Superior temporal gyrus (tissue), 1 donor: ENCODE results near the gene C22orf39.
A peak's percentile ranks its signal among the peaks of the same experiment; 100 is the strongest.

Experiments
- DNase-seq: peaks from one replicate; pipeline ENCODE4 v3.0.0-alpha.2; 2016; ENCODE audit errors: extremely low spot score

The C22orf39 gene

DNA sequence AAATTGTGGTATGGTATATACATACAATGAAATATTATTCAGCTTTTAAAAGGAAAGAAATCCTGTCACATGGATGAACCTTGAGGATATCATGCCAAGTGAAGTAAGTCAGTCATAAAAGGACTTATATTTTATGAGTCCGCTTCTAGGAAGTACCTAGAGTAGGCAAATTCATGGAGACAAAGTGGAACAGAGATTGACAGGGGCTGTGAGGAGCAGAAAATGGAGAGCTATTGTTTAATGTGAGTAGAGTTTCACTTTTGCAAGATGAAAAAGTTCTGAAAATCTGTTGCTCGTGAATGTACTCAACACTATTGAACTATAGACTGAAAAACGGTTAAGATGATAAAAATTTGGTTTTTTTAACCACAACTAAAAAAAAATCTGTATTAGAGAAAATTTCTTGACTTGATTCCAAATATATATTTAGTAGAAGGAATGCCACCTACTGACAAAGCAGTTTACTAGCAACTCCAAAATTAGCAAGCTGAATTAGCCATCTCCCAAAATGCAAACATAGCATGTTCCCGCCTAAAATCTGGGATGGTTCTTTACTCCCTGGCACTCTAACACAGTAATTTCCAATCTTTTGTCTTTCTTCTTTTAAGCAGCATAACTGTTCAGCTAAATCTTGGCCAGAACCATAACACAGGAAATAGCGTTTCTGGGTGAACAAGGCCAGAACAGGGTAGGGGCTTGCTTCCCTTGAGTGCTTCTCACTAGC, 30.0 kb upstream of the C22orf39 start:
- DNase-seq, result peak; percentile 12

DNA sequence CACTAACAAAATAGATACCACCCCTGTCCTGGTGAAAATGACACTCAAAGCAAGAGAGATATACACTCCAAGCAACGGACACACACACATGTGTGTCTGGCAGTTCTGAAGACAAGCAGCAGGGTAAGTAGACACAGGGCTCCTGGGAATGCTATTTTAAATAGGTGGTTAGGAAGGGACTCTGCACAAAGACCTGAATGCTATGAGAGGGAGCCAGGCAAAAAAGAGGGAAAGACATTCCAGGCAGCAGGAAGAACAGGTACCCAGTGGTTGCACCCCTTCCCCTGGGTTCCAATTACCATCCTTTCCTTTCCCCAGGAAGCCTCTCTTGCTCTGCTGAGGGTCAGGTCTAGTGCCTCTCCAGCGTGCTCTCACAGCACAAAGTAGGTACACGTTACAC, 28.5 kb upstream of the C22orf39 start:
- DNase-seq, result no peak

DNA sequence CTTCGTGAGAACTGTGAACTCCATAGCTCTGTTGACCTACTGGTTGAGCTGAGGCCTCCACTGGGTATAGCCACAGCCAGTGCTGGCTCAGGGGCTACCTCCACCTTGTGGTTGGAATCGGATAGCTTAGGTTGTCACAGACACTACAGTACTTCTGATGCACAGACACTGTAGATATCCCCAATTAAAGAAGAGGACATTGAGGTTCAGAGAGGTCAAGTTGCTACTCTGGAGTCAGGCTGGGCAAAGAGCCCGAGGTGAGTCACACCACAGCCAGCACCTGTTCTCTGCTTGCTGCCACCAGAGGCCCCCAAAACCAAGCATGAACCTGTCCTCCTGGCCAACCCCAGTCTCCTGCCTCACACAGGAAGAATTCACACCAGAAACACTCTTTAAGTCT, 26.1 kb upstream of the C22orf39 start:
- no peak for DNase-seq

DNA sequence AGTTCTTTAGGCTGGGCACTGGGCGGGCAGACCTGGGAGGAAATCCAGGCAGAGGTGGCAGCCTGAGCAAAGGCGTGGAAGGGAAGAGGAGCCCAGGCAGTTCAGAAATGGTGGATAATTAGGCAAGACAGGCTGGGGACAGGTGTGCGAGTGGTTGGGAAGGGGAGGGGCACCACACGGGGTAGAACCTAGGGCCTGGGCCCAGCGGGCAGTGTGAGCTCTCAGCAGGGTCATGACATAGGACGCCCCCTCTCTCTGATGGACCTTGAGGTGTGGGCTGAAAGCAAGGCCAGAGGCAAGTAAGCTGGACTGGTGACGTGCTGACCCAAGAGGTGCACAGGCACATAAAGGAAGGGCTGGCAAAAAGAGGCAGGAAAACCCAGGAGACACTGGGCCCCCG, 24.7 kb upstream of the C22orf39 start:
- DNase-seq, result no peak

DNA sequence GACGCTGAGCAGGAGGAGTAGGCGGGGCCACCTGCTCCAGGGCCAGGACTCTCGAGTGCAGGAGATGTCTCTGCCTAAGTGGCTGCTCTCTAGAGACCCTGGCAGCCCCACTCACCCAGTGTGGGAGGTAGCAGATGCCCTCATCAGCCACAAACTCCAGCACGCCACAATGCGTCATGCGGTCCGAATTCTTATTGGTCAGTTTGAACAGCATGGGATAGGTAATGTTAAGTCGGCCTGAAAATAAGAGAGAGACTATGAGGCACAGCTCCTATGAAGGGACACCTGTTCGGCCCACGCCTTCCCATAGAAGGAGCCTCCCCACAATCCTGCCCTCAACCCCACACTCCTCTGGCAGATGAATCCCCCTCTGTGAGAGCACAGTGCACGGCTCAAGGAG, 24.1 kb upstream of the C22orf39 start:
- DNase-seq, result no peak

DNA sequence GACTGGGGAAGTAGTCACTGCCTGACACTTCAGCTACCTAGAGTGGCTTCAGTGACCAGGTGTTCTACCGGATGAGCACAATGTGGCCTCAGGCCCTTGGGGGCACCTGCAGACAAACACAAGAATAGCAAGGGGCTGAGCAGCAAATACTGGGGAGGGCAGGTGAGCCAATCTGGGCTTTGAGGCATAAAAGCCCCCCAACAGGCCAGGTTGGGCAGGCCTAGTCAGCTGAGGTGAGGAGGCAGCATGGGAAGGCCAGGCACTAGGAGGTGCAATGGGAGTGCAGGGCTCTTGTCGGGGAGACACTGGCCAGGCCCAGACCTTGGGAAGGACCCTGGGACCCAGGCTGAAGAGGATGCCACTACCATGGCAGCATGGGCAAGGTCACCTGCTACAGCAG, 22.5 kb upstream of the C22orf39 start:
- DNase-seq, result no peak

DNA sequence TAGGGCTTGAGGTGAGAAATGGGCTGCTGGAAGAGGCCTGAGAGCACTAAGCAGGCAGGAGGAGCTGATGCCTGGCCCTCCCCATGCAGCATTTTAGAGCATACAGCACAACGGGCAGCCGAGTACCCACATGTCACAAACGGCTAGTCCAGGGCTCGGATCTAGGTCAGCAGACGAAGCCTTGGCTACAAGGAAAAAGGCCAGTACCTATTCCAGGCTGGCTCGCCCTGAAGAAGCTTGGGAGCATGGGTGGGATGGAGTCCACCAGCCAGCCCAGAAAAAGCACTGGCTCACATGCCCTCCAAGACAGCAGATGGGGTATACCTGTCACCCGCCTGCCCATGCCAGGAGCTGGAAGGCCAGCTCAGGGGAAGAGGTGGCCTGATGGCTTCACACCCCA, 21.9 kb upstream of the C22orf39 start:
- no peak for DNase-seq

DNA sequence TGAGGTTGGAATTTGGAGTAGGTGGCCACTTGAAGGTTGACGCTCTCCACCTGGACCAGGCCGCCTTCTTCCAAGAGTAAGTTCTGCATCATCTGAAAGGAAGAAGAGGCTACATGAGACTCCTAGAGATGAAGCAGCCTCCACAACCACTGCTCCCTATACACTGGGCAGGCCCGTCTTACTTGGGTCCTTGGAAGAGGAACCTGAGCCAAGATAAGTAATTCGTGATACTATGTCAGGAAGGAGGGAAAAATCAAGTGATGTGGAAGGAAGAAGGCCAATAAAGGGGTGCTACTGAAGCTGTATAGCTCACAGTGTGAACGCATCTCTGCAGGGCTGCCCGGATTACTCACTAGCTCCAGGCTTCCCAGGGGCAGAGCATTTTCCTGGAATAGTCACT, 20.4 kb upstream of the C22orf39 start:
- DNase-seq, result no peak

DNA sequence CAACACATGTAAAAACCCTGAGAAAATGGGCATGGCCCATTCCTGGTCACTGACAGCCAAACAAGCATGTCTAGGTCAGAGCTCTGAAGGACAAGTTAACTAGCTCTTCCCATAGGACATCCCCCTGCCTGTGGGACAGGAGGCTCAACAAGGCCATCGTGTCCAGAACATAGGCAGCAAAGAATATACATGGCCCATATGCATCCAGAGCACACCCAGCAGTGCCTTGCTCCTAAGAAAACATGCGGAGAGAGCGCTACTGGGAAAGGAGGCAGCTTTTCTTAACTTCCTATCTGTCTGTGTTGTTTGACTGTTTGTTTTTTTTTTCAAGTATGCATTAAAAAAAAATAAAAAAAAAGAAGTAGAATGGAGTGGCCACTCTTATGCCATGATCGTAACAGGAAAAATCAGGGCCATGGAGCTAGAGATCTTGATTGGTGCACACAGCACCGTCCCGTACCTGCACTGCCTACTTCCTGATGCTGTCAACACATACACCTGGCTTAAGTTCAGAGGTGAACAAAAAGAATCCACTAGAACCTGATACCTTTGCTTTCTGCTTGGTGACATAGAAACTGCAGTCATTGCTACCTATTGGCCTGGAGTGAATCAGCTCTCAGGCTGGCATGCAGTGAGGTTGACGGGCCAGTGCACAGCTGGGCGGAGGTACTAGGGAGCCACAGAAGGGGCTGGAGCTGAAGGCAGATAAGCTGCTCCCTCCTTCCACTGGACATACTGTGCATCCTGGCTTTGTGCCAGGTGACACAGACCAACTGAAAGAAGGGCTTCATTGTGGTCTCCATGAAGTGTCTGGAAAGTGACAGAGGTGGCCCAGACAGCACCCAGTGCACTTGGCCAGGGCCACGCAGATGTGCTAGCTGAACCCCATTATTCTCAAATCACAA, 19.6 kb upstream of the C22orf39 start:
- DNase-seq, result no peak

DNA sequence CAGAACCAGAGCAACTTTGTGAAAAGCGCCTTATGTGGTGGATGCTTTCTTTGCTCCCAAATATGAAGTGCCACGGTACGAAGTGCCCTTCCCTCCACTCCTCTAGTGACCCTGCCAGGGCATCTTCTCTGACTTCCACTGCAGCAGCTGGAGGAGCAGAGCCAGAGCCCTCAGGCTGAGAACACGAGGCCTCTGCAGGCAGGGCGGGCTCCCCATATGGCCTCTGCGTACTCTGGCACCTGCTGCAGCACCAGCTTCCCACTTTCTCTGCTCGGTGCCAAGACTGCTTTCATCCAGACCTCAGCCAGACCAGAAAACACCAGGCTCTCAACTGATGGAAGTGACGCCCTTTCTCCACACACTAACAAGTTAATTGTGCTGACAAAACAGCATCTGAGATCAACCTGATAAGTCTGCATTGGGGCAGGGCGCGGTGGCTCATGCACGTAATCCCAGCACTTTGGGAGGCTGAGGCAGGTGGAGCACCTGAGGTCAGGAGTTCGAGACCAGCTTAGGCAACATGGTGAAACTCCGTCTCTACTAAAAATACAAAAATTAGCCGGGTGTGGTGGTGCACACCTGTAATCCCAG, 18.7 kb upstream of the C22orf39 start:
- no peak for DNase-seq

DNA sequence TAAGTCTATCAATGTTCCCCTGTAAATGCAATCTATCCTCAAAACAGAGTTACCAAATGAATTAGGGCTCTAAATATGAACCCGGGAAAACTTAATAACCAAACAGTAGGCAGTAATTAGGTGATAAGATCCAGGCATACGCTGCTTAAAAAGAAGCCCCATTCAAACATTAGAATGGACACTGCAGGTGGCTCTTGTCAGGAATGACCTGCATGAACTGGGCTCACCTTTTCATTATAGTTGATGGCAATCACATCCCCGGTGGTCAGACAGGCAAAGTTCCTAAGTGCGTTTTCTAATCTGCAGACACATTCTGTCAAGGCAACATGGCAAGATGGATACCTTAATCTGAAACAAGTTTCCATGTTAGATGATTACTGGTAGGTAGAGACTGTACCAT, 17.5 kb upstream of the C22orf39 start:
- no peak for DNase-seq

DNA sequence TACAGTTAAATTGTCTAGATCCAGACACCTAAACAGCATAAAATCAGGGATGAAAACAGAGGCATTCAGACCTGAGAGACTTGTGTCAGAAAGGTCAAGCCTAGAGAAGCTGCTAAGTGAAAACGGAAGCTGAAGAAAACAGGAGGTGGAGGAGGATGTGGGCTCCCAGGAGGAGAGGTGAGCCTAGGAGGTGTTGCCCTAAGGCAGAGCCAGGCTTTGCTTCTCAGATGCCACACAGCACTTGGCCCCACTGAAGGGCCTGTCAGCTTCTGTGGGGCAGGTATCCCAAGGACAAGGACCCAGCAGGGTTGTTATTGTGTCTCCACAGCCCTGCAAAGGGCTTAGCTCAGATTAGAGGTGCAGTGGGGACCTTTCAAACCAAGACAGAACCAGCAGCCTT, 17.0 kb upstream of the C22orf39 start:
- no peak for DNase-seq

DNA sequence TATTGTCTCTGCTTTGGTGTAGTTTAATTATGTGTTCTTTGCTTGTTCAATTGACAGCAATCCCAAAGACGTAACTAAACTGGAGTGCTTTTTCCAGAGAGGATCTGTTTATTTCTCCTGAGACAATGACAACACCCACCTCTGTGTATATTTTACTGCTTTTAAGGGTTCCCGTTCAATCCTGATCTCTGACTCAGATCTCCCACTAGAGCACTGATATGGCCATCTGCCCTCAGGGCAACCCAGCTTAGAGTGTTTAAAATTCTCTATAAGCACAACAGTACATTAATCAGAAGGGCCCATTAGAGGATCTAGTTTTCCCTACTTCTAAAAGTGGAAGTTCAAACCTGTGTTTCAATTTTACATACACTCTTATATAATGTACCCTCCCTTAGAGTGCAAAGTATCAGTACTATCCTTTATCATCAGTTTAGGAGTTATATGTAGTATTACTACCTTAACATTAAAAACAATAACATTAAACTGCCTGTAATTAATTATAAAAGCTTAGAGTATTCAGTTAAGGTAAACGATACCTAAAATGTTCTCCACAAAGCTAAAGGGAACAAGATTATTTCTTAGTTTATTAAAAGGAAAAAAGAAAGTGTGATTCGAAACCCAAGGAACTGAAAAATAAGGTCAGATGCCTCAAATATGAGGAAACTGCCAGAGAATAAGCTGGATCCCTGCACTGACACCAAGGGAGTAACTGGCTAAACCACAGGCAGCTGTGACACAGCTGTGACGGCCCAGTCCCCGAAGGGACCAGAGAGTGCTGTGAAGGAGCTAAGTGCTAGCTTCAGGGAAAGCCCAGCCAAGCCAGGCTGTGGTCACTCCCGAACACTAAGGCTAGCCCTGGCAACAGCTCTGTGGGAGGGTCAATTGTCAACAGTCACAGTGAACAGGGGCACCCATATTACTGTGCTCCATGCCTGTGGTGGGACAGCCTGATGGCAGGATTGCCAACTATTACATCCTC, 16.3 kb upstream of the C22orf39 start:
- DNase-seq, result no peak

DNA sequence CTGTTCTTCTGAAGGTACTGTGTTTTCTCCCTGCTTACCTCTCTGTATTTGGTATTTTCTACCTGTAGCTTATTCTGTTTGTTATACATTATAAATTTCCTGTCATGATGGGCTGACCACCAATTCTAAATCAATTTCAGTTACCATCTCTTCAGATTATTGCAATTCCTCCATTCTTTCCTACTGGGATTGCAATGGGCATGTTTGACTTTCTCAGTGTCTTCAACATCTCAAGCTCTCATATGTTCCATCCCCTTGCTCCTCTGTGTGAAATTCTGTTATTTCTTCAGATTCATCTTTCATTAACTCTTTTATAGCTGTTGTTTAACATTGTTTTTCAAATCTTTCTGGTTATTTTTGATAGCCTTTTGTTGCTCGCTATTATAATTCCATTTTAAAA, 15.5 kb upstream of the C22orf39 start:
- no peak for DNase-seq

DNA sequence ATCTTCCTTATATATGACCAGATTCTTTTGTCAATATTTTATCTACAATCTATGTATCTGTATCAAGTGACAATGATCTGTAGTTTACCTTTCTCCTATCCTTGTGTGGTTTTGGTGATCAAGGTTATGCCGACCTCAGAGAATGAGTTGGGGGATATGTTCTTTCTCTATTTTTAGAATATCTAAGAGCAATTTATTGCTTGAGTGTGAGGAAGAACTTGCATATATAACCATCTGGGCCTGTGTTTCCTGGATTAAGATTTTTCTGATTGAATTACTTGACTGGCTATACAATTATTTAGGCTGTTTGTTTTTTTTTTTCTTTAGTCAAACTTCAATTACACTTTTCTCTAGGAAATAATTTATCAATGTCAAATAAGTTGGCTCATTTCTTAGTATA, 14.0 kb upstream of the C22orf39 start:
- no peak for DNase-seq

DNA sequence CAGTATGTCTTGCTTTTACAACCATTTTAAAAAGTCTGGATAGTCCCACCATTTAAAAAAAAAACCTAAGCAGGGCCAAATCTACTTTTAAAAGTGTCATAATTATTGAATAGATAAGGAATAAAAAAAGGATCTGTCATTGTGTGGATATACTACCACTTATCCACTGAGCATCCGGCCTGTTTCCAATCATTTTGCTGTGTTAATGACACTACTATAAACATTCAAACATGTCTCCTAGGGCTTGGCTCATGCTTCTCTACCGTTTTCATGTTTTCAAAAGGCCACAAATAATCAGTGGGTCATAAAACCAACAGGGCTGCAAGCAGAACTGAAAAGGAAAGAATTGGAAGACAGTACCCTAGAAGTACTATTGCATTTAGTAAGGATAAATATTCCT, 12.5 kb upstream of the C22orf39 start:
- no peak for DNase-seq

DNA sequence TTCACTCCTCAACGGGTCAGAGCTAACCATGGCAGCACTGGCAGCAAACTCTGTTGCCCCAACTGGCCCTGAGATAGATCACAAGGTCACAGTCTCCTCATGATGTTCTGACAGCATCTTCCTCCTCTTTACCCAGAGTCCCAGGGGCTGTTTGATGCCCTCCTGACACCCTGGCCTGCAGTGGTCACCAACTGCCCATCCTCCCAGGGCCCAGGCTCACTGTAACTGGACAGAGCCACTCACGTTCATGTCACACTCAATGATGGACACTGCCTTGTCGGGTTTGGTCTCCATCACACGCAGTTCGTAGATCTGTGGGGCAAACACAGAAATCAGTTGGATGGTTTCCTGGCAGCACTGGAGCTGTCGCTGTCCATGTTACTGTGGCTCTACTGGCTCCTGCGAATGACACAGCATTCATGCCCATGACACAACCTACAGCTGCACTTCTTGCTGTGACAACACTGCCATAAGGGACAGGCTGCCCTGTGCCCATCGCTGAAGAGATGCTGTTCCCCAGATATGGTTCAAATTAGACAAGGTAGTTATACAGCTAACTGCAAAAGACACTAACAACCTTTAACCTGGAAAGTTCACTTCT, 10.4 kb upstream of the C22orf39 start:
- DNase-seq, result no peak

DNA sequence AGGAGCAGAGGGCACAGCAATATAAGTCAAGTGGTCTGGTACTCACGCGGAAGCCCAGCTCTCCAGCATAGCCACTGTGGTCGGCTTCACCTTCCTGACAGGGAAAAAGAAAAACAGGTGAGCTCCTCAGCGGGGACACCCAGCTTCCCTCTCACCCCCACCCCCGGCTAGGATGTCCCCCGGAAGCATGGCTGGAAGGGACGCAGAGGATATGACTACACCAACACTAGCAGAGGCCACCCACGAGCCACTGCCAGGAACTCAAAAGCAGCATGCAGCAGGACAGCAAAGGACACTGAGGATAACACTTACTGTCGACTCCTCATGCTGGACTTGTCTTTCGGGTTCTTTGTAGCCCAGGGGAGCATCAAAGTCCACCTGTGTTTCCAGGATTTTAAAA, 9.0 kb upstream of the C22orf39 start:
- no peak for DNase-seq

DNA sequence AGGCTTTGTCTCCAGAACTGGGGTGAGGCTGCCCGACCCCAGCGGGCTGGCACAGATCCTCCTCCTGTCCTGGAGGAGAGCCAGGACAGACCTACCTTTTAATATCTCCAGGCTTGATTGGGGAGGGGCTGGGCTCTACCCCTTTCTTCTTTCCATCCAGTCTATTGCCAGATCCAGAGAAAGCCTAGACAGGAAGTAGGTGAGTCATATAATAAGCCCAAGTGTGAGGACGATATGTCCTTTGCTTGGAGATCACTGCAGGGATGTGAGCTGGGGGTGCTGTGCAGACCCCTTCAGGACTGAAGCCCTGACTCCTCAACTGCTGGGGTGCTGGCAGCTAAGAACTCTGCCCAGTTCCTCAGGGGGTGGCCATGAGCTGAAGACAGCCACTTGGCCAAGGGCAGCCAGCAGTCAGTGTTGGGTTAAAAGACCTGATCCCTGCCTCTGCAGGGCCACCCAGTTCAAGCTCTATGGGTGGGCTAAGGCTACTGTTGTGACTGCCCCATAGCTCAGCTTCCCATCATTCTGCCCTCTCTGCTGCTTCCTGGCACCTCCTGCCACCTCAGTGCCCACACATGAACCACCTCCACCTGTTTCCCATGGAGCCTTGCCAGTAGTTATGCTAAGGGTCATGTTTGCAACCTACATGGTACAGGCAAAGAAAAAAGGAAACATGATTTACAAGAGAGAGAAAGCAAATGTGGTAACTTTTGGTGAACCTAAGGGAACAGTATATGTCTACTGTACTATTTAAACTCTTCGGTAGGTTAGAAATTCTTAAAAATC, 8.3 kb upstream of the C22orf39 start:
- DNase-seq, result no peak

DNA sequence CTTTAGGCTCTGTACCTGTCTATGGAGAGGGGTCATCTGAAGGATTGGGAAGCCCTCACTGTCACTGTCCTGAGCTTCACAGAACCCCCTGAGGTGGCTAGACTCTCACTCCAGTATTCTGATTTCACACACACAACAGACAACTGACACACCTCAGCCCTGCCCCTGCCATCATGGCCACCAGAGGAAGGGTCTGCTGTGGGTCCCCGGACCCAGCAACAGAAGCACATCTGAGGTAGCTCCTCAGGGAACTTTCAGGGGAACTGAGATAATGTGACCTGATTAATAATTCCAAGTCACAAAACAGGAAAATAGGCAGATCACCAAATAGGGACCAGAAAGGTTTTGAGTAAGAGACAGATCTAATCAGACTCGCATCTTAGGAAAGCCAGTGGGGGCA, 7.5 kb upstream of the C22orf39 start:
- no peak for DNase-seq
